Measurements from ENCODE around the gene PLD1. TPM values are rescaled to one million over a fixed set of nuclear protein-coding genes. Genes with fewer than 3 reads are reported as not detected.

PLD1 gene
- total and polyA plus RNA-seq, 10 donors = 3.0 to 75.2 (median 54.0) TPM

DNA sequence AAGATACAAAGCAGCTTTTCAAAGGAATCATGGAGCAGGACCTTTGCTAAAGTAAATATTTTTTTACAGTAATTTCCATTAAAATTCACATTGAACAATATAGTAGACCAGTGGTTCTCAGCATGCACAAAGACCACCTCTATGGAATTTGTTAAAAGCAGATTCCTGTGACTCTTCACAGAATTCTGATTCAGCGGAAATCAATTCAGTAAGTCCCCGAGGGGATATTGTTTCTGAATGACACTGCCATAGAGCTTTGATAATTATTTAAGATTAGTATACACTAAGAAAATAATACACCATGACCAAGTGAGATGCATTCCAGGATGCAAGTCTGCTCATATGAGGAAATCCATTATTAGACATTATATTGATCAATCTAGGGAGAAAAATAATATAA lies 188.2 kb downstream of the PLD1 start:
- no peaks in the 10 kb centered on the region for H3K9me3 ChIP-seq

DNA sequence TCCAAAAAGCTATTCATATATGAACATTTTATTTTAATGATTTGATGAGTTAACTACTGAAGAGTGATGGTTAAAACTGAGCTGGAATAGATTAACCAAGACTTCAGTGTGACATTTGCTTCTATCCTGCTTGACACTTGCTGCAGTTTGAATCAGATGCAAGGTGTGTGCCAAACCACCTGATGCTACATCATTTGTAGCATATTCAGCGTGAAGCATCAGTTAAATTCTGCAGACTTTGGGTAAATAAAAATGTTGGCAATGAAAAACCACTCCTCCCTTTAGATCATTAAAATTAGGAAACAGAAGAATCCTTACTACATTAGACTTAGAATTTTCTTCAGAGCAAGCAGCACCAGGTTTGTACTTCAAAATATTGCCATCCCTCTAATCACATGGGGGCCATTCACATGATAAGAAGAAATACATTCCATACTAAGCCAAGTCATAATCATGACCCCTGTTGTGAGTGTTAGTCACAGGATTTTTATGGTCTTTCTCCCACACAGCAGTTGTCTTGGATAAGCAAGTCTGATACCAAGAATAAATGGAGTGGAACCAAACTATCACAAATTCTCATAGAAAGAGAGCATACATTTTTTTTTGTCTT lies 189.4 kb downstream of the PLD1 start:
- Histone ChIP-seq H3K27ac (no peak overlapping the region), H3K9me3 (no peaks in the 10 kb centered on the region), H3K36me3 (peaks cover 0 to 54% (median 2%) of the 10 kb centered on the region in 6 donors), H3K4me3 (no peak overlapping the region), H3K4me1 (no peaks in the 10 kb centered on the region), H3K27me3 (replicated peaks in 1 of 7) (no peaks in the 10 kb centered on the region)
- DNase-seq = no peak
- 92 to 100% (median 97%) methylated on average over 1 of the region's 1 CpG for WGBS, 5 donors
- TF ChIP-seq, protein P1, sequence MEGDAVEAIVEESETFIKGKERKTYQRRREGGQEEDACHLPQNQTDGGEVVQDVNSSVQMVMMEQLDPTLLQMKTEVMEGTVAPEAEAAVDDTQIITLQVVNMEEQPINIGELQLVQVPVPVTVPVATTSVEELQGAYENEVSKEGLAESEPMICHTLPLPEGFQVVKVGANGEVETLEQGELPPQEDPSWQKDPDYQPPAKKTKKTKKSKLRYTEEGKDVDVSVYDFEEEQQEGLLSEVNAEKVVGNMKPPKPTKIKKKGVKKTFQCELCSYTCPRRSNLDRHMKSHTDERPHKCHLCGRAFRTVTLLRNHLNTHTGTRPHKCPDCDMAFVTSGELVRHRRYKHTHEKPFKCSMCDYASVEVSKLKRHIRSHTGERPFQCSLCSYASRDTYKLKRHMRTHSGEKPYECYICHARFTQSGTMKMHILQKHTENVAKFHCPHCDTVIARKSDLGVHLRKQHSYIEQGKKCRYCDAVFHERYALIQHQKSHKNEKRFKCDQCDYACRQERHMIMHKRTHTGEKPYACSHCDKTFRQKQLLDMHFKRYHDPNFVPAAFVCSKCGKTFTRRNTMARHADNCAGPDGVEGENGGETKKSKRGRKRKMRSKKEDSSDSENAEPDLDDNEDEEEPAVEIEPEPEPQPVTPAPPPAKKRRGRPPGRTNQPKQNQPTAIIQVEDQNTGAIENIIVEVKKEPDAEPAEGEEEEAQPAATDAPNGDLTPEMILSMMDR (IDR thresholded peaks at IDR 0.05 in 8 of 11, conservative IDR thresholded peaks at IDR 0.05 in 3 of 11) = no peak
- TF ChIP-seq POLR2AphosphoS5 (IDR thresholded peaks at IDR 0.05) (no peak), POLR2A (IDR thresholded peaks at IDR 0.05) (no peak)
- intact Hi-C loops (cut with DNase I; ENCODE audit: low total_unique reads) = no loop called here

More for the DNA sequence above, 188.2 kb downstream of the PLD1 start:
- intact Hi-C loops (cut with DNase I; ENCODE audit: low total_unique reads) = no loop called here
- no peak for DNase-seq
- 87 to 99% (median 93%) methylated on average over 2 of the region's 2 CpGs for WGBS, 5 donors
- peaks cover 0 to 42% (median 0%) of the 10 kb centered on the region in 6 donors for H3K36me3 ChIP-seq
- H3K4me1 ChIP-seq = no peaks in the 10 kb centered on the region
- H3K27ac ChIP-seq = no peak overlapping the region
- H3K27me3 ChIP-seq (replicated peaks in 1 of 7) = no peaks in the 10 kb centered on the region
- H3K4me3 ChIP-seq = no peak overlapping the region
- no peak for TF ChIP-seq POLR2A (IDR thresholded peaks at IDR 0.05)
- TF ChIP-seq, protein P1 (IDR thresholded peaks at IDR 0.05 in 8 of 11, conservative IDR thresholded peaks at IDR 0.05 in 3 of 11) = no peak
- TF ChIP-seq POLR2AphosphoS5 (IDR thresholded peaks at IDR 0.05) = no peak

DNA sequence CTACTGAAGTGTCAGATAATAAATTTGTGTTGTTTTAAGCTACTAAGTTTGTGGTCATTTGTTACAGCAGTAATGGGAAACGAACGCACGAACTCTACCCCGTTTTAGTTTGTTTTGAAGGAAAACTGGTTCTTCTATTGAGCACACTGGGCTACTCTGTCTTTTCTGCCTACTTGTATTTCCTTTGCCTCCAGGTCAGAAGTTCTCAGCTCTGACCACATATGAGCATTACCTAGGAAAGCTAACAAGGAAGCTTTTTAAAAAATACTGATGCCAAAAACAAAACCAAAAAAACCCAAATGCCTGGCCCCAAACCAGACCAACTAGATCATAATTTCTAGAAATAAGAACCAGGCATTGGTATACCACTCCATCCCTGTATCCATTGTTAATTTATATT lies 193.5 kb downstream of the PLD1 start:
- intact Hi-C loops (cut with DNase I; ENCODE audit: low total_unique reads) = no loop called here
- no peak for TF ChIP-seq POLR2AphosphoS5 (IDR thresholded peaks at IDR 0.05)
- no peak for TF ChIP-seq POLR2A (IDR thresholded peaks at IDR 0.05)
- TF ChIP-seq, protein P1 (IDR thresholded peaks at IDR 0.05 in 8 of 11, conservative IDR thresholded peaks at IDR 0.05 in 3 of 11) = no peak
- Histone ChIP-seq H3K27me3 (replicated peaks in 1 of 7) (no peaks in the 10 kb centered on the region), H3K4me3 (no peak overlapping the region), H3K9me3 (no peaks in the 10 kb centered on the region), H3K36me3 (peaks cover 0 to 87% (median 6%) of the 10 kb centered on the region in 6 donors), H3K27ac (no peak overlapping the region), H3K4me1 (peaks cover 0 to 7% (median 0%) of the 10 kb centered on the region in 6 donors)
- no peak for DNase-seq
- 89 to 97% (median 96%) methylated on average over 4 of the region's 4 CpGs for WGBS, 5 donors

DNA sequence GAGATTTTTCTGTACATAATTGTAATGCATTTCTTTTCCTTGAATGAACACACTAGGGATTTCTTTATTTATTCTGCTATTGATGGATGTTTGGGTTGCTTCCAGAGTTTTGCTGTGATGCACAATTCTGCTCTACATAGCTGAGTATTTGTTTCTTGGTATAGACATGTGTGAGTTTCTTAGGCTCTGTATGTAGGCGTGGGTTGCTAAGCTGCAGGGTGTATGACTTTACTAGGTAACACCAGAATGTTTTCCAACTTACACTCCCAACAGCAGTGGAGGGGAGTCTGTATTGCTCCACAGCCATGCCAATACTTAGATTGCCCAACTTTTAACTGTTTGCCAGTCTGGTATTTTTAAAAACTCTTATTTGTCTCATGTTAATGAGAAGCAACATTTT lies 194.6 kb downstream of the PLD1 start:
- Histone ChIP-seq H3K27ac (no peak overlapping the region), H3K9me3 (no peaks in the 10 kb centered on the region), H3K4me3 (no peak overlapping the region), H3K4me1 (peaks cover 0 to 7% (median 0%) of the 10 kb centered on the region in 6 donors), H3K27me3 (replicated peaks in 1 of 7) (no peaks in the 10 kb centered on the region), H3K36me3 (peaks cover 0 to 94% (median 9%) of the 10 kb centered on the region in 6 donors)
- no peak for DNase-seq
- TF ChIP-seq, protein P1 (IDR thresholded peaks at IDR 0.05 in 8 of 11, conservative IDR thresholded peaks at IDR 0.05 in 3 of 11) = no peak
- no peak for TF ChIP-seq POLR2AphosphoS5 (IDR thresholded peaks at IDR 0.05)
- TF ChIP-seq POLR2A (IDR thresholded peaks at IDR 0.05) = no peak
- intact Hi-C loops (cut with DNase I; ENCODE audit: low total_unique reads) = no loop called here
- 80 to 95% (median 89%) methylated on average over 1 of the region's 1 CpG for WGBS, 5 donors
